Superior temporal gyrus (tissue), 1 donor: ENCODE measurements around the gene CAPS.
A peak's percentile ranks its signal among the peaks of the same experiment; 100 is the strongest.

Experiments
- DNase-seq: peaks from one replicate; pipeline ENCODE4 v3.0.0-alpha.2; 2016; ENCODE audit errors: extremely low spot score

Gene CAPS

GRCh38 chr19:5933391-5934068 is 19.5 kb downstream of the CAPS start:
- no peak for DNase-seq

- DNase-seq, result no peak
These were observed 20.0 kb downstream of the CAPS start for GRCh38 chr19:5934069-5934401.

GRCh38 chr19:5934774-5935472 is 20.9 kb downstream of the CAPS start:
- no peak for DNase-seq

- no peak for DNase-seq
These were observed 21.6 kb downstream of the CAPS start for GRCh38 chr19:5935473-5936291.

- no peak for DNase-seq
These were observed 22.2 kb downstream of the CAPS start for GRCh38 chr19:5936292-5936592.

GRCh38 chr19:5937550-5937949 is 23.5 kb downstream of the CAPS start:
- DNase-seq, result no peak

GRCh38 chr19:5940260-5941208 is 26.5 kb downstream of the CAPS start:
- no peak for DNase-seq

- DNase-seq, result no peak
These were observed 27.6 kb downstream of the CAPS start for GRCh38 chr19:5941673-5942072.

- DNase-seq, result no peak
These were observed 29.0 kb downstream of the CAPS start for GRCh38 chr19:5943045-5943444.

- no peak for DNase-seq
These were observed 29.6 kb downstream of the CAPS start for GRCh38 chr19:5943623-5944022.

- peak; percentile 73 for DNase-seq
These were observed 33.4 kb downstream of the CAPS start for GRCh38 chr19:5947435-5947834.

- no peak for DNase-seq
These were observed 34.9 kb downstream of the CAPS start for GRCh38 chr19:5948752-5949564.

- DNase-seq, result no peak
These were observed 35.8 kb downstream of the CAPS start for GRCh38 chr19:5949792-5950305.

GRCh38 chr19:5950741-5951140 is 36.7 kb downstream of the CAPS start:
- DNase-seq, result no peak

GRCh38 chr19:5951338-5951861 is 37.3 kb downstream of the CAPS start:
- no peak for DNase-seq

GRCh38 chr19:5952193-5953029 is 38.4 kb downstream of the CAPS start:
- no peak for DNase-seq

GRCh38 chr19:5953030-5953589 is 39.1 kb downstream of the CAPS start:
- DNase-seq, result no peak

GRCh38 chr19:5953680-5954213 is 39.7 kb downstream of the CAPS start:
- peak; percentile 52 for DNase-seq

- DNase-seq, result no peak
These were observed 40.2 kb downstream of the CAPS start for GRCh38 chr19:5954293-5954692.
